HepG2 (cell line): ENCODE results near the gene MEGF10. TPM values are rescaled to one million over a fixed set of nuclear protein-coding genes. Genes with fewer than 3 reads are reported as not detected.

Experiments used
- ATAC-seq: fragments of 200-7000 bp; cut with Tn5 transposase; 3 replicates; pipeline ENCODE4 v1.9.1; 2020; ENCODE audit warnings: mild to moderate bottlenecking, moderate library complexity
- BruUV-seq: library from RNA; stranded (reverse); fragments of 400-500 nt; replicated peaks from 2 replicates; lab custom pipeline; 2021; lab: Mats Ljungman, UMichigan
- CTCF ChIA-PET: fragments of 300-600 bp; formaldehyde crosslinking; extraction: SDS; loops from one replicate; lab custom pipeline; 2021; ENCODE audit warnings: low total read pairs, inconsistent platforms, low intra/inter-chr PET ratio; lab: Yijun Ruan, JAX
- POLR2A ChIA-PET: fragments of 350-600 bp; sonication (Branson Sonifier 250); formaldehyde crosslinking; loops from one replicate; lab custom pipeline; 2020; ENCODE audit warnings: antibody characterized with exemption, inconsistent platforms; lab: Yijun Ruan, JAX
- DNase-seq: peaks from one replicate; pipeline ENCODE4 v3.0.0-alpha.2; 2015; ENCODE audit warnings: low spot score
- FAIRE-seq: peaks from 3 replicates; lab custom pipeline; 2011; peaks lifted over from hg19 to GRCh38; lab: Jason Lieb, UNC
- H2AFZ ChIP-seq: one replicate; pipeline ENCODE4 v1.6.1; 2011; ENCODE audit warnings: low read length, inconsistent platforms
- H3K27ac ChIP-seq: fragments of 300-600 bp; 3 replicates; pipeline ENCODE4 v1.8.0; 2011; ENCODE audit warnings: mixed run types, mild to moderate bottlenecking, mixed read lengths, low read length, inconsistent platforms; ENCODE audit not compliant: insufficient read depth; ENCODE audit errors: extremely low read length
- H3K27me3 ChIP-seq, 2 experiments: fragments of 200-600 bp in 1 of 2; 2 replicates in 1 of 2; 3 replicates in 1 of 2; pipeline versions ENCODE4 v1.6.0 to v1.8.0; 2011; ENCODE audit warnings: low read length in 2 of 2, mild to moderate bottlenecking in 2 of 2, moderate library complexity in 2 of 2, inconsistent platforms in 1 of 2; ENCODE audit not compliant: insufficient read depth in 2 of 2, control insufficient read depth in 1 of 2
- H3K36me3 ChIP-seq, 2 experiments: fragments of 200-600 bp in 1 of 2; replicated peaks in 1 of 2; 2 replicates in 1 of 2; 3 replicates in 1 of 2; pipeline versions ENCODE4 v1.5.1 to v1.8.0; 2011; ENCODE audit warnings: low read length in 2 of 2, inconsistent platforms in 1 of 2; ENCODE audit not compliant: insufficient read depth in 2 of 2, control insufficient read depth in 1 of 2
- H3K4me1 ChIP-seq: 2 replicates; pipeline ENCODE4 v1.5.1; 2012; ENCODE audit warnings: low read length, inconsistent platforms; ENCODE audit not compliant: insufficient read depth
- H3K4me2 ChIP-seq: 2 replicates; pipeline ENCODE4 v1.6.0; 2011; ENCODE audit warnings: low read depth, low read length, inconsistent platforms
- H3K4me3 ChIP-seq, 3 experiments: fragments of 200-600 bp in 1 of 3; sonication (generic), shearing (Covaris generic) in 1 of 3; replicated peaks in 1 of 3; 2 replicates each; pipeline ENCODE4 v1.5.1; 2011 to 2016; ENCODE audit warnings: low read length in 3 of 3, inconsistent platforms in 2 of 3, low read depth in 2 of 3, mild to moderate bottlenecking in 2 of 3, control low read depth in 1 of 3, mixed read lengths in 1 of 3; ENCODE audit not compliant: insufficient read depth in 1 of 3
- H3K79me2 ChIP-seq: one replicate; pipeline ENCODE4 v1.6.1; 2011; ENCODE audit warnings: low read length, inconsistent platforms; ENCODE audit not compliant: insufficient read depth
- H3K9ac ChIP-seq: 2 replicates; pipeline ENCODE4 v1.6.0; 2011; ENCODE audit warnings: mild to moderate bottlenecking, low read depth, low read length, inconsistent platforms; ENCODE audit not compliant: insufficient read depth
- H3K9me3 ChIP-seq: 2 replicates; pipeline ENCODE4 v1.5.1; 2012; ENCODE audit warnings: mild to moderate bottlenecking, low read length
- H4K20me1 ChIP-seq: 2 replicates; pipeline ENCODE4 v1.6.0; 2011; ENCODE audit warnings: inconsistent platforms, mild to moderate bottlenecking, low read length, moderate library complexity; ENCODE audit not compliant: insufficient read depth
- EHMT2 ChIP-seq: fragments of 200-600 bp; sonication (generic); IDR thresholded peaks from 2 replicates; pipeline ENCODE4 v1.7.0; 2017; ENCODE audit warnings: antibody characterized with exemption, low read depth, low read length, borderline replicate concordance
- EZH2 ChIP-seq: conservative IDR thresholded peaks from 2 replicates; pipeline ENCODE4 v1.6.1; 2012; ENCODE audit warnings: mild to moderate bottlenecking, low read depth, low read length, moderate library complexity
- RNF2 ChIP-seq: fragments of 450-650 bp; conservative IDR thresholded peaks from 2 replicates; pipeline ENCODE4 v1.6.1; 2016; ENCODE audit warnings: low read depth
- SNAPC2 ChIP-seq: sonication (generic); formaldehyde crosslinking; IDR thresholded peaks from 2 replicates; pipeline ENCODE4 v1.8.1; 2022; ENCODE audit warnings: mild to moderate bottlenecking, missing genetic modification reagents
- SSRP1 ChIP-seq: IDR thresholded peaks from 2 replicates; pipeline ENCODE4 v1.6.1; 2016; ENCODE audit warnings: control low read depth
- STAG1 ChIP-seq: sonication (generic); formaldehyde crosslinking; IDR thresholded peaks from 2 replicates; pipeline ENCODE4 v1.4.0; 2020; ENCODE audit warnings: missing genetic modification reagents
- ZFP37 ChIP-seq: sonication (generic); formaldehyde crosslinking; IDR thresholded peaks from 2 replicates; pipeline ENCODE4 v1.4.0; 2020; ENCODE audit warnings: missing genetic modification reagents, borderline replicate concordance
- ZNF224 ChIP-seq: sonication (generic); formaldehyde crosslinking; IDR thresholded peaks from 2 replicates; pipeline ENCODE4 v1.5.0; 2020; ENCODE audit warnings: mild to moderate bottlenecking, missing genetic modification reagents
- ZNF337 ChIP-seq: sonication (generic); formaldehyde crosslinking; IDR thresholded peaks from 2 replicates; pipeline ENCODE4 v1.5.1; 2020; ENCODE audit warnings: missing genetic modification reagents, low read depth, mild to moderate bottlenecking, borderline replicate concordance
- ZNF362 ChIP-seq: sonication (generic); formaldehyde crosslinking; IDR thresholded peaks from 2 replicates; pipeline ENCODE4 v1.4.0; 2020; ENCODE audit warnings: missing genetic modification reagents, mild to moderate bottlenecking, borderline replicate concordance
- ZNF446 ChIP-seq: sonication (generic); formaldehyde crosslinking; IDR thresholded peaks from 2 replicates; pipeline ENCODE4 v1.5.0; 2020; ENCODE audit warnings: mild to moderate bottlenecking, missing genetic modification reagents
- WGBS: methylation state at CpG from one replicate; pipeline ENCODE4 v1.1.6; 2017; ENCODE audit warnings: low lambda C conversion rate; 5-methylcytosine and 5-hydroxymethylcytosine counted together
- in situ Hi-C: cut with HindIII; loops from 2 replicates; pipeline ENCODE4 v1.10.0; 2017; ENCODE audit warnings: low pct_unique_long_range_greater_than_20kb; ENCODE audit not compliant: extremely low pct_ligation_motif_present
- intact Hi-C: fragments of 100-400 bp; cut with micrococcal nuclease; formaldehyde crosslinking; loops from one replicate; pipeline ENCODE4 v1.10.0; 2022; ENCODE audit not compliant: unreplicated experiment
- polyA plus RNA-seq, 8 experiments: library from polyadenylated mRNA; depleted of rRNA in 3 of 8; stranded (reverse) in 7 of 8; unstranded in 1 of 8; fragments of >200 nt; fragmentation: Illumina TruSeq in 4 of 8; extraction: Trizol in 4 of 8; gene quantifications; 2 replicates each; pipeline versions ENCODE4 v1.2.1 to v1.2.3, GENCODE V29; 2011 to 2016; ENCODE audit warnings: low read depth in 4 of 8, missing spikeins in 1 of 8, mixed read lengths in 1 of 8; ENCODE audit not compliant: insufficient read depth in 1 of 8
- total RNA-seq, 5 experiments: library from RNA; depleted of rRNA; stranded (reverse); fragments of >200 nt; fragmentation: Illumina TruSeq; extraction: Trizol; gene quantifications; 2 replicates each; pipeline ENCODE4 v1.2.3, GENCODE V29; 2016; ENCODE audit warnings: low read depth in 1 of 5
- TF ChIP-seq, protein P1 (sequence below): sonication (generic); formaldehyde crosslinking; IDR thresholded peaks from 2 replicates; pipeline ENCODE4 v1.4.0; 2020; ENCODE audit warnings: mild to moderate bottlenecking, missing genetic modification reagents
- TF ChIP-seq, protein P2 (sequence below): sonication (generic); formaldehyde crosslinking; IDR thresholded peaks from 2 replicates; pipeline ENCODE4 v1.5.0; 2020; ENCODE audit warnings: missing genetic modification reagents
- TF ChIP-seq, protein P3 (sequence below): sonication (generic); formaldehyde crosslinking; IDR thresholded peaks from 2 replicates; pipeline ENCODE4 v1.5.1; 2020; ENCODE audit warnings: missing genetic modification reagents, mild to moderate bottlenecking, borderline replicate concordance

Gene MEGF10
- total and polyA plus RNA-seq, 2 of the 13 experiments (the other 11 are each of a cell fraction or from before 2014, with no cell fraction given): not detected

- TF ChIP-seq, protein P1, sequence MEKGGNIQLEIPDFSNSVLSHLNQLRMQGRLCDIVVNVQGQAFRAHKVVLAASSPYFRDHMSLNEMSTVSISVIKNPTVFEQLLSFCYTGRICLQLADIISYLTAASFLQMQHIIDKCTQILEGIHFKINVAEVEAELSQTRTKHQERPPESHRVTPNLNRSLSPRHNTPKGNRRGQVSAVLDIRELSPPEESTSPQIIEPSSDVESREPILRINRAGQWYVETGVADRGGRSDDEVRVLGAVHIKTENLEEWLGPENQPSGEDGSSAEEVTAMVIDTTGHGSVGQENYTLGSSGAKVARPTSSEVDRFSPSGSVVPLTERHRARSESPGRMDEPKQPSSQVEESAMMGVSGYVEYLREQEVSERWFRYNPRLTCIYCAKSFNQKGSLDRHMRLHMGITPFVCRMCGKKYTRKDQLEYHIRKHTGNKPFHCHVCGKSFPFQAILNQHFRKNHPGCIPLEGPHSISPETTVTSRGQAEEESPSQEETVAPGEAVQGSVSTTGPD (CRISPR knock-in tag): no peak
- peak; percentile 78 for TF ChIP-seq STAG1 (CRISPR knock-in tag)
These were observed at the start of gene MEGF10 (continued) for GRCh38 chr5:127290019-127290945.

GRCh38 chr5:127243011-127243410, 47.6 kb upstream of the MEGF10 start:
- H3K36me3 ChIP-seq: no peaks in the 10 kb centered on the region
- no peak overlapping the region for H3K9ac ChIP-seq
- WGBS: 2% methylated on average over 1 of the region's 1 CpG
- FAIRE-seq (no peak), ATAC-seq (no peak), DNase-seq (no peak)
- no peaks in the 10 kb centered on the region for H3K27me3 ChIP-seq
- H2AFZ ChIP-seq: no peak overlapping the region
- ChIA-PET POLR2A (no interaction called here), CTCF (no interaction called here)
- intact Hi-C loops (no loop called here), in situ Hi-C loops (no loop called here)
- H3K4me3 ChIP-seq: no peak overlapping the region
- H3K79me2 ChIP-seq: no peaks in the 10 kb centered on the region
- H3K4me1 ChIP-seq: no peaks in the 10 kb centered on the region
- BruUV-seq: no TSS peak
- H3K4me2 ChIP-seq: no peak overlapping the region
- H3K27ac ChIP-seq: no peak overlapping the region
- H4K20me1 ChIP-seq: no peaks in the 10 kb centered on the region
- H3K9me3 ChIP-seq: no peaks in the 10 kb centered on the region
- TF ChIP-seq, protein P2, sequence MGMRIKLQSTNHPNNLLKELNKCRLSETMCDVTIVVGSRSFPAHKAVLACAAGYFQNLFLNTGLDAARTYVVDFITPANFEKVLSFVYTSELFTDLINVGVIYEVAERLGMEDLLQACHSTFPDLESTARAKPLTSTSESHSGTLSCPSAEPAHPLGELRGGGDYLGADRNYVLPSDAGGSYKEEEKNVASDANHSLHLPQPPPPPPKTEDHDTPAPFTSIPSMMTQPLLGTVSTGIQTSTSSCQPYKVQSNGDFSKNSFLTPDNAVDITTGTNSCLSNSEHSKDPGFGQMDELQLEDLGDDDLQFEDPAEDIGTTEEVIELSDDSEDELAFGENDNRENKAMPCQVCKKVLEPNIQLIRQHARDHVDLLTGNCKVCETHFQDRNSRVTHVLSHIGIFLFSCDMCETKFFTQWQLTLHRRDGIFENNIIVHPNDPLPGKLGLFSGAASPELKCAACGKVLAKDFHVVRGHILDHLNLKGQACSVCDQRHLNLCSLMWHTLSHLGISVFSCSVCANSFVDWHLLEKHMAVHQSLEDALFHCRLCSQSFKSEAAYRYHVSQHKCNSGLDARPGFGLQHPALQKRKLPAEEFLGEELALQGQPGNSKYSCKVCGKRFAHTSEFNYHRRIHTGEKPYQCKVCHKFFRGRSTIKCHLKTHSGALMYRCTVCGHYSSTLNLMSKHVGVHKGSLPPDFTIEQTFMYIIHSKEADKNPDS (CRISPR knock-in tag): no peak
- TF ChIP-seq ZNF337 (CRISPR knock-in tag) (no peak), SNAPC2 (CRISPR knock-in tag) (no peak), EZH2 (no peak), ZNF224 (no peak), RNF2 (no peak), ZNF362 (no peak), EHMT2 (no peak), ZFP37 (no peak), SSRP1 (CRISPR knock-in tag) (no peak), ZNF446 (no peak)
- TF ChIP-seq, protein P1 (CRISPR knock-in tag): no peak
- TF ChIP-seq, protein P3, sequence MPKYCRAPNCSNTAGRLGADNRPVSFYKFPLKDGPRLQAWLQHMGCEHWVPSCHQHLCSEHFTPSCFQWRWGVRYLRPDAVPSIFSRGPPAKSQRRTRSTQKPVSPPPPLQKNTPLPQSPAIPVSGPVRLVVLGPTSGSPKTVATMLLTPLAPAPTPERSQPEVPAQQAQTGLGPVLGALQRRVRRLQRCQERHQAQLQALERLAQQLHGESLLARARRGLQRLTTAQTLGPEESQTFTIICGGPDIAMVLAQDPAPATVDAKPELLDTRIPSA: no peak
